HUES64 (cell line): Measurements from ENCODE around the gene IGSF8.

Source experiments
- H3K27ac ChIP-seq: 2 replicates; pipeline ENCODE4 v1.7.0; 2013; ENCODE audit warnings: low read depth, low read length, inconsistent platforms
- H3K27me3 ChIP-seq: 2 replicates; pipeline ENCODE4 v1.6.1; 2013; ENCODE audit warnings: mild to moderate bottlenecking, low read length; ENCODE audit not compliant: insufficient read depth
- H3K36me3 ChIP-seq: 2 replicates; pipeline ENCODE4 v1.6.1; 2013; ENCODE audit warnings: mild to moderate bottlenecking, low read length; ENCODE audit not compliant: insufficient read depth
- H3K4me1 ChIP-seq: 2 replicates; pipeline ENCODE4 v1.6.1; 2013; ENCODE audit warnings: mild to moderate bottlenecking, low read length, moderate library complexity; ENCODE audit not compliant: insufficient read depth
- H3K4me3 ChIP-seq: 2 replicates; pipeline ENCODE4 v1.5.1; 2013; ENCODE audit warnings: mild to moderate bottlenecking, low read length, moderate library complexity
- H3K9ac ChIP-seq: 2 replicates; pipeline ENCODE4 v1.6.1; 2013; ENCODE audit warnings: mild to moderate bottlenecking, low read depth, low read length
- H3K9me3 ChIP-seq: 2 replicates; pipeline ENCODE4 v1.6.1; 2013; ENCODE audit warnings: low read depth, low read length; ENCODE audit not compliant: insufficient read depth
- WGBS: fragments of 150-250, 120-280 bp; methylation state at CpG from one replicate; pipeline ENCODE4 v1.1.7; 2013; ENCODE audit warnings: missing lambda C conversion rate; 5-methylcytosine and 5-hydroxymethylcytosine counted together

Gene IGSF8

GRCh38 chr1:160046494-160047110 lies 51.8 kb downstream of the IGSF8 start:
- peaks cover 12% of the 10 kb centered on the region; the same call in 1 of the 2 replicates for H3K27me3 ChIP-seq
- H3K9ac ChIP-seq = no peak overlapping the region
- no peak overlapping the region for H3K27ac ChIP-seq
- no peaks in the 10 kb centered on the region for H3K36me3 ChIP-seq
- H3K9me3 ChIP-seq = no peaks in the 10 kb centered on the region
- WGBS = 14% methylated on average over 11 of the region's 11 CpGs
- H3K4me3 ChIP-seq = peak overlapping the region; percentile 20; the same call in 1 of the 2 replicates
- peaks cover 28% of the 10 kb centered on the region for H3K4me1 ChIP-seq

GRCh38 chr1:160045653-160046052 lies 52.8 kb downstream of the IGSF8 start:
- no peak overlapping the region for H3K9ac ChIP-seq
- H3K4me3 ChIP-seq = no peak overlapping the region
- peaks cover 12% of the 10 kb centered on the region; the same call in 1 of the 2 replicates for H3K27me3 ChIP-seq
- H3K4me1 ChIP-seq = peaks cover 28% of the 10 kb centered on the region
- H3K27ac ChIP-seq = no peak overlapping the region
- no peaks in the 10 kb centered on the region for H3K9me3 ChIP-seq
- no peaks in the 10 kb centered on the region for H3K36me3 ChIP-seq
- 85% methylated on average over 2 of the region's 2 CpGs for WGBS

GRCh38 chr1:160043543-160043942 lies 54.9 kb downstream of the IGSF8 start:
- H3K27ac ChIP-seq = no peak overlapping the region
- no peaks in the 10 kb centered on the region for H3K9me3 ChIP-seq
- H3K4me3 ChIP-seq = no peak overlapping the region
- H3K9ac ChIP-seq = no peak overlapping the region
- H3K27me3 ChIP-seq = peaks cover 15% of the 10 kb centered on the region; the same call in 1 of the 2 replicates
- H3K4me1 ChIP-seq = peaks cover 20% of the 10 kb centered on the region
- H3K36me3 ChIP-seq = no peaks in the 10 kb centered on the region
